ENCODE measurements around the gene AGAP1.

AGAP1 gene

GRCh38 chr2:236047886-236048540 is 554.2 kb downstream of the AGAP1 start:
- no peaks in the 10 kb centered on the region for H3K36me3 ChIP-seq (ENCODE audit: control insufficient read depth, insufficient read depth, low read length)
- no peaks in the 10 kb centered on the region for H3K9me3 ChIP-seq (ENCODE audit: control insufficient read depth, low read length)
- no peak overlapping the region for H3K4me3 ChIP-seq (ENCODE audit: low read length)
- peaks cover 24% of the 10 kb centered on the region for H3K4me1 ChIP-seq (ENCODE audit: control insufficient read depth, insufficient read depth, low read length)
- no peaks in the 10 kb centered on the region for H3K27me3 ChIP-seq (ENCODE audit: control insufficient read depth, insufficient read depth, low read length)
- no peak overlapping the region for H3K9ac ChIP-seq (ENCODE audit: low read length)

GRCh38 chr2:236049981-236050380 is 556.1 kb downstream of the AGAP1 start:
- Histone ChIP-seq H3K9ac (ENCODE audit: low read length) (no peak overlapping the region), H3K4me1 (ENCODE audit: control insufficient read depth, insufficient read depth, low read length) (peaks cover 24% of the 10 kb centered on the region), H3K9me3 (ENCODE audit: control insufficient read depth, low read length) (no peaks in the 10 kb centered on the region), H3K36me3 (ENCODE audit: control insufficient read depth, insufficient read depth, low read length) (no peaks in the 10 kb centered on the region), H3K4me3 (ENCODE audit: low read length) (no peak overlapping the region), H3K27me3 (ENCODE audit: control insufficient read depth, insufficient read depth, low read length) (no peaks in the 10 kb centered on the region)

GRCh38 chr2:236051351-236051750 is 557.5 kb downstream of the AGAP1 start:
- peaks cover 16% of the 10 kb centered on the region for H3K4me1 ChIP-seq (ENCODE audit: control insufficient read depth, insufficient read depth, low read length)
- no peaks in the 10 kb centered on the region for H3K27me3 ChIP-seq (ENCODE audit: control insufficient read depth, insufficient read depth, low read length)
- H3K36me3 ChIP-seq (ENCODE audit: control insufficient read depth, insufficient read depth, low read length) = no peaks in the 10 kb centered on the region
- no peak overlapping the region for H3K4me3 ChIP-seq (ENCODE audit: low read length)
- no peak overlapping the region for H3K9ac ChIP-seq (ENCODE audit: low read length)
- no peaks in the 10 kb centered on the region for H3K9me3 ChIP-seq (ENCODE audit: control insufficient read depth, low read length)

GRCh38 chr2:236051806-236052205 is 558.0 kb downstream of the AGAP1 start:
- no peak overlapping the region for H3K9ac ChIP-seq (ENCODE audit: low read length)
- H3K9me3 ChIP-seq (ENCODE audit: control insufficient read depth, low read length) = no peaks in the 10 kb centered on the region
- no peaks in the 10 kb centered on the region for H3K27me3 ChIP-seq (ENCODE audit: control insufficient read depth, insufficient read depth, low read length)
- H3K36me3 ChIP-seq (ENCODE audit: control insufficient read depth, insufficient read depth, low read length) = no peaks in the 10 kb centered on the region
- H3K4me3 ChIP-seq (ENCODE audit: low read length) = no peak overlapping the region
- peaks cover 15% of the 10 kb centered on the region for H3K4me1 ChIP-seq (ENCODE audit: control insufficient read depth, insufficient read depth, low read length)

- no peaks in the 10 kb centered on the region for H3K9me3 ChIP-seq (ENCODE audit: control insufficient read depth, low read length)
- no peaks in the 10 kb centered on the region for H3K36me3 ChIP-seq (ENCODE audit: control insufficient read depth, insufficient read depth, low read length)
- peaks cover 11% of the 10 kb centered on the region for H3K4me1 ChIP-seq (ENCODE audit: control insufficient read depth, insufficient read depth, low read length)
- H3K4me3 ChIP-seq (ENCODE audit: low read length) = no peak overlapping the region
- no peak overlapping the region for H3K9ac ChIP-seq (ENCODE audit: low read length)
- H3K27me3 ChIP-seq (ENCODE audit: control insufficient read depth, insufficient read depth, low read length) = no peaks in the 10 kb centered on the region
Measured at GRCh38 chr2:236052206-236052605, 558.4 kb downstream of the AGAP1 start.

- Histone ChIP-seq H3K27me3 (ENCODE audit: control insufficient read depth, insufficient read depth, low read length) (no peaks in the 10 kb centered on the region), H3K9me3 (ENCODE audit: control insufficient read depth, low read length) (no peaks in the 10 kb centered on the region), H3K4me3 (ENCODE audit: low read length) (no peak overlapping the region), H3K4me1 (ENCODE audit: control insufficient read depth, insufficient read depth, low read length) (peaks cover 4% of the 10 kb centered on the region), H3K9ac (ENCODE audit: low read length) (no peak overlapping the region), H3K36me3 (ENCODE audit: control insufficient read depth, insufficient read depth, low read length) (no peaks in the 10 kb centered on the region)
Measured at GRCh38 chr2:236052926-236053821, 559.3 kb downstream of the AGAP1 start.

GRCh38 chr2:236054125-236054524 is 560.3 kb downstream of the AGAP1 start:
- Histone ChIP-seq H3K4me1 (ENCODE audit: control insufficient read depth, insufficient read depth, low read length) (no peaks in the 10 kb centered on the region), H3K9ac (ENCODE audit: low read length) (no peak overlapping the region), H3K36me3 (ENCODE audit: control insufficient read depth, insufficient read depth, low read length) (no peaks in the 10 kb centered on the region), H3K27me3 (ENCODE audit: control insufficient read depth, insufficient read depth, low read length) (no peaks in the 10 kb centered on the region), H3K9me3 (ENCODE audit: control insufficient read depth, low read length) (no peaks in the 10 kb centered on the region), H3K4me3 (ENCODE audit: low read length) (no peak overlapping the region)

GRCh38 chr2:236054621-236055305 is 560.9 kb downstream of the AGAP1 start:
- no peaks in the 10 kb centered on the region for H3K27me3 ChIP-seq (ENCODE audit: control insufficient read depth, insufficient read depth, low read length)
- H3K4me3 ChIP-seq (ENCODE audit: low read length) = no peak overlapping the region
- H3K36me3 ChIP-seq (ENCODE audit: control insufficient read depth, insufficient read depth, low read length) = no peaks in the 10 kb centered on the region
- H3K9ac ChIP-seq (ENCODE audit: low read length) = no peak overlapping the region
- no peaks in the 10 kb centered on the region for H3K9me3 ChIP-seq (ENCODE audit: control insufficient read depth, low read length)
- no peaks in the 10 kb centered on the region for H3K4me1 ChIP-seq (ENCODE audit: control insufficient read depth, insufficient read depth, low read length)

- H3K36me3 ChIP-seq (ENCODE audit: control insufficient read depth, insufficient read depth, low read length) = no peaks in the 10 kb centered on the region
- no peaks in the 10 kb centered on the region for H3K27me3 ChIP-seq (ENCODE audit: control insufficient read depth, insufficient read depth, low read length)
- H3K9ac ChIP-seq (ENCODE audit: low read length) = no peak overlapping the region
- no peak overlapping the region for H3K4me3 ChIP-seq (ENCODE audit: low read length)
- no peaks in the 10 kb centered on the region for H3K9me3 ChIP-seq (ENCODE audit: control insufficient read depth, low read length)
- no peaks in the 10 kb centered on the region for H3K4me1 ChIP-seq (ENCODE audit: control insufficient read depth, insufficient read depth, low read length)
Measured at GRCh38 chr2:236055471-236055870, 561.6 kb downstream of the AGAP1 start.

GRCh38 chr2:236056141-236056540 is 562.3 kb downstream of the AGAP1 start:
- Histone ChIP-seq H3K4me3 (ENCODE audit: low read length) (no peak overlapping the region), H3K4me1 (ENCODE audit: control insufficient read depth, insufficient read depth, low read length) (no peaks in the 10 kb centered on the region), H3K9ac (ENCODE audit: low read length) (no peak overlapping the region), H3K9me3 (ENCODE audit: control insufficient read depth, low read length) (no peaks in the 10 kb centered on the region), H3K27me3 (ENCODE audit: control insufficient read depth, insufficient read depth, low read length) (no peaks in the 10 kb centered on the region), H3K36me3 (ENCODE audit: control insufficient read depth, insufficient read depth, low read length) (no peaks in the 10 kb centered on the region)

- Histone ChIP-seq H3K36me3 (ENCODE audit: control insufficient read depth, insufficient read depth, low read length) (no peaks in the 10 kb centered on the region), H3K9ac (ENCODE audit: low read length) (no peak overlapping the region), H3K4me3 (ENCODE audit: low read length) (no peak overlapping the region), H3K9me3 (ENCODE audit: control insufficient read depth, low read length) (no peaks in the 10 kb centered on the region), H3K4me1 (ENCODE audit: control insufficient read depth, insufficient read depth, low read length) (no peaks in the 10 kb centered on the region), H3K27me3 (ENCODE audit: control insufficient read depth, insufficient read depth, low read length) (no peaks in the 10 kb centered on the region)
Measured at GRCh38 chr2:236057375-236057774, 563.5 kb downstream of the AGAP1 start.

GRCh38 chr2:236061497-236061896 is 567.7 kb downstream of the AGAP1 start:
- Histone ChIP-seq H3K36me3 (ENCODE audit: control insufficient read depth, insufficient read depth, low read length) (no peaks in the 10 kb centered on the region), H3K4me1 (ENCODE audit: control insufficient read depth, insufficient read depth, low read length) (no peaks in the 10 kb centered on the region), H3K4me3 (ENCODE audit: low read length) (no peak overlapping the region), H3K27me3 (ENCODE audit: control insufficient read depth, insufficient read depth, low read length) (no peaks in the 10 kb centered on the region), H3K9me3 (ENCODE audit: control insufficient read depth, low read length) (no peaks in the 10 kb centered on the region), H3K9ac (ENCODE audit: low read length) (no peak overlapping the region)

All from mucosa of stomach (tissue), 1 donor.